CD4-positive, alpha-beta T cell treated with Interferon alpha-2 for 1 hour (primary cell): ENCODE data around the gene ATF1.
"Not testable (repeated sequence)": the region's sequence is repeated elsewhere in the genome, so short reads cannot be mapped to it uniquely, and the experiment has no call there.

Source experiments
- DNase-seq, 2 donors: peaks; one replicate each; pipeline ENCODE4 v3.0.0-alpha.2; 2020 to 2022

The ATF1 gene

DNA sequence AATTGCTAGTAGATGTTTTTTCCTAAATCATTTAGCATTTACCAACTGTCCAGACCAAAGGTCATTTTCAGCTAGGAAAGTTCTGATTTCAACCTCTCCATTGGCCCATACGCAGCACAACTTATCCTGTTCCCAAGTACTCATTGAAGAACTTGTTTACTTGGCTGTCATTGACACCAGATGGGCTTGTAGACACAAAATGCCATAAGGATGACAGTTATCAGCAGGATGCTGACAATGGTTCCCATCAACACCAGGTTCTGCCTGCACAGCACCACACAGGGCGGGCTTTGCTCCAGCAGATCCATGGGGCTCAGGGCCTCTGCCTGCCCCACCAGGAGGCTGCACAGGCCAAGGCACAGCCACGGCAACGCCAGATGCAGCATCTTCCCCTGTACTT lies 42.3 kb downstream of the ATF1 start:
- no peak for DNase-seq

- not testable (repeated sequence) for DNase-seq
Measured at GRCh38 chr12:50809131-50809530, 45.2 kb downstream of the ATF1 start.

DNA sequence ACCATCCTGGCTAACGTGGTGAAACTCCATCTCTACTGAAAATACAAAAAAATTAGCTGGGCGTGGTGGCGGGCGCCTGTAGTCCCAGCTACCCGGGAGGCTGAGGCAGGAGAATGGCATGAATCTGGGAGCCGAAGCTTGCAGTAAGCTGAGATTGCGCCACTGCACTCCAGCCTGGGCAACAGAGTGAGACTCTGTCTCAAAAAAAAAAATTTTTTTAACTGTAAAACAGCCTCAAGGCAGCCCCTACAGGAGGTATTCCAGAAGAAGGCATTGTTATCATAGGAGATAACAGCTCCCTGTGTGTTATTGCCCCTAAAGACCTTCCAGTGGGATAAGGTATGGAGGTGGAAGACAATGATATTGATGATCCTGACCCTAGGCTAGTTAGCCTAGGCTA lies 51.0 kb downstream of the ATF1 start:
- not testable (repeated sequence) for DNase-seq

GRCh38 chr12:50820177-50820576 lies 56.3 kb downstream of the ATF1 start:
- no peak for DNase-seq

- no peak for DNase-seq
Measured at GRCh38 chr12:50822082-50822481, 58.2 kb downstream of the ATF1 start.

DNA sequence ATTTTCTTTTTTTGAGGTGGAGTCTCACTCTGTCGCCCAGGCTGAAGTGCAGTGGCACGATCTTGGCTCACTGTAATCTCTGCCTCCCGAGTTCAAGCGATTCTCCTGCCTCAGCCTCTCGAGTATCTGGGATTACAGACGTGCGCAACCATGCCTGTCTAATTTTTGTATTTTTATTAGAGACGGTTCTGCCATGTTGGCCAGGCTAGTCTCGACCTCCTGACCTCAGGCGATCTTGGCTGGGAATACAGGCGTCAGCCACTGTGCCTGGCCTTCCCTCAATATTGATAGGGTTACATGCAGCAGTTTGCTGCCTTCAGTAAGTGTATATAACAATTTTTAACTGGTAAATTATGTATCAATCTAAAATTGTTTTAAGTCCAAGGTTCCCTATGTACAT lies 59.8 kb downstream of the ATF1 start:
- DNase-seq: not testable (repeated sequence)

GRCh38 chr12:50824914-50825313 lies 61.0 kb downstream of the ATF1 start:
- DNase-seq: no peak

GRCh38 chr12:50825372-50825838 lies 61.5 kb downstream of the ATF1 start:
- DNase-seq: peak in 1 of 2 donors; percentile 70

DNA sequence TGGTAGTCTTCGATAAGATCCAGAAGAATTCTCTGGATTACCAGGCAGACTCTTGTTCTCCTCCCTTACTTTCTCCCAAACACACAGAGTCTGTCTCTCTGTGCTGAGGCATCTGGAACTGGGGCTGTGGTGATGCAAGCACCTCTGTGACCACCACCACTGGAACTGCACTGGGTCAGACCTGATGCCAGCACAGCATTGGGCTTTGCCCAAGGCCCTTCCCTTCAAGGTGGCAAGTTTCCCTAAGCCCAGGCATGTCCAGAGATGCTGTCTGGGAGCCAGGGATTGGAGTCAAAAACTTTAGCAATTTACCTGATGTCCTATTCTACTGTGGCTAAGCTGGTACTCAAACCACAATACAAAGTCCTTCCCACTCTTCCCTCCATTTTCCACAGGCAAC lies 64.2 kb downstream of the ATF1 start:
- DNase-seq: no peak

DNA sequence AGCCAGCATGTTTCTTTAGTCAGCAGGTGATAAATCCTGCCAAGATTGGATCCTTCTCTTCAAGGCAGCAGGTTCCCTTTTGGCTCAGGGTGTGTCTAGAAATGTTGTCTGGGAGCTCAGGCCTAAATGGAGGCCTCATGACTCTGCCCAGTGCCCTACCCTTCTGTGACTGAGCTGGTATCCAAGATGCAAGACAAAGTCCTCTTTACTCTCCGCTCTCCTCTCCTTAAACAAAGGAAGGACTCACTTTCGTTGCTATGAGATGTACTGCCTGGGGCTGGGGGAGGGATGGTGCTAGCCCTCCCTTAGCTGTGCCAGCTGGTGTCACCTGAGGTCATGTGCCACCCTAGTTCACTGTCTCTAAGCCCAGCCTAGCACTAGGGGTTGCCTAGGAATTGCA lies 65.0 kb downstream of the ATF1 start:
- DNase-seq: no peak

DNA sequence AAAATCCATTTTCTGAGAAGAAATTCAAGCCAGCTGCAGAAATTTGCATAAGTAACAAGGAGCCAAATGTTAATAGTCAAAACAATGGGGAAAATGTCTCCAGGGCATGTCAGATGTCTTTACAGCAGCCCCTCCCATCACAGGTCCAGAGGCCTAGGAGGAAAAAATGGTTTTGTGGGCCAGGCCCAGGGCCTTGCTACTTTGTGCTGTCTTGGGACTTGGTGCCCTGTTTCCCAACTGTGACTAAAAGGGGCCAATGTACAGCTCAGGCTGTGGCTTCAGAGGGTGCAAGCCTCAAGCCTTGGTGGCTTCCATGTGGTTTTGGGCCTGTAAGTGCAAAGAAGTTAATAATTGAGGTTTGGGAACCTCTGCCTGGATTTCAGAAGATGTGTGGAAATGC lies 69.9 kb downstream of the ATF1 start:
- DNase-seq: not testable (repeated sequence)

DNA sequence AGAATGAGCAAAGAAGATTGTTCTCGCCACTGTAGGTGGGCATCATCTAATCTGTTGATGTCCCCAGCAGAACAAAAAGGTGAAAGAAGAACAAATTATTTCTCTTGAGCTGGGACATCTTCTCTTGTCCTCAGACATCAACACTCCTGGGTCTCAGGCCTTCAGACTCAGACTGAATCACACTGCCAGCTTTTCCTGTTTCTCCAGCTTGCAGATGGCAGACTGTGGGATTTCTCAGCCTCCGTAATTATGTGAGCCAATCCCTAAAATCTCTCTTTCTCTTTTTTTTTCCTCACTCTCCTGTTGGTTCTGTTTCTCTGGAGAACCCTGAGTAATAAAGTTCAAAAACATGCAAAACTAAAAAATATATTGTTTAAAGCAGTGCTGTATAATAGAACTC lies 75.1 kb downstream of the ATF1 start:
- DNase-seq: no peak

- no peak for DNase-seq
Measured at GRCh38 chr12:50840809-50841487, 77.0 kb downstream of the ATF1 start.

- no peak for DNase-seq
Measured at GRCh38 chr12:50841716-50842531, 78.0 kb downstream of the ATF1 start.

GRCh38 chr12:50842637-50843493 lies 79.0 kb downstream of the ATF1 start, which contains the start of gene TMPRSS12:
Gene TMPRSS12, plus strand, starts transcription at chr12:50842926. Its CDS starts 39 bp downstream, at chr12:50842965.
- no peak for DNase-seq

DNA sequence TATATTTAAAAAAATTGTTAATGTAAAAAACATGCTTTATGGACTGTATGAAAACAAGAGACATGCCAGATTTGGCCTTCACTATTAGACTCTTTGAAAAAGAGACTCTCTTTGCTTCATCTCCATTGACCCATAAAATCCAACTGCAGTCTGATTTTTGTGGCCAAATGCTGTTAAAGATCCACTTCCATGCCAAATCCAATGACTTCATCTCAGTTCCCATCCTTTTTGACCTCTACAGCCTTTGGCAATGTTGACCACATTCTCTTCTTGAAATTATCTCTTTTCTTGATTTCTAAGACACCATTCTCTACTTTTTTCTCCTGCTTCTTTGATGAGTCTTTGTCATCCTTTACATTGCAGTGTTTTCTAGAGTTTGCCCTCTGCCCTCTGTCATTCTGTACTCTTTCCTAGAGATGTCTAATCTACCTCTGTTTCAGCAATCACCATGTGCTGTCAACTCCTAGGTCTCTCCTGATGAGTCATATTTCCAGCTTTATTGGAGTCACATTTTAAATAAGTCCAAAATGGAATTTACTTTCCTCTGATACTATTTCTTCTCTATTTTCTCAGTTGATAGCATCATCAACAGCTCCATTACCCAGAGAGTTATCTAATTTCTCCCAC lies 81.2 kb downstream of the ATF1 start:
- DNase-seq: no peak

DNA sequence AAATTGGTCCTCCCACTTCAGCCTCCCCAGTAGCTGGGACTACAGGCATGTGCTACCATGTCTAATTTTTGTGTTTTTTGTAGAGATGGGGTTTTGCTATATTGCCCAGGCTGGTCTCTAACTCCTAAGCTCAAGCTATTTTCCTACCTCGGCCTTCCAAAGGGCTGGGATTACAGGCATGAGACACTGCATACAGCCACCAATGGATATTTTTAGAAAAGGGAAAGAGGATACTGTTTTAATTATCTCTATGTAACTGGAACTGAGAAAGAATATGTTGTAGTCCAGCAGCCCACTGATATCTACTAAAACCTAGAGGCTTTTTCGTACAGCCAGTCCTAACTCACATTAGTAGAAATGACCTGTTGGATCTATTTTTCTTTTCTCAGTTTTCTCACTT lies 85.1 kb downstream of the ATF1 start:
- DNase-seq: no peak

GRCh38 chr12:50855218-50855617 lies 91.3 kb downstream of the ATF1 start:
- not testable (repeated sequence) for DNase-seq

DNA sequence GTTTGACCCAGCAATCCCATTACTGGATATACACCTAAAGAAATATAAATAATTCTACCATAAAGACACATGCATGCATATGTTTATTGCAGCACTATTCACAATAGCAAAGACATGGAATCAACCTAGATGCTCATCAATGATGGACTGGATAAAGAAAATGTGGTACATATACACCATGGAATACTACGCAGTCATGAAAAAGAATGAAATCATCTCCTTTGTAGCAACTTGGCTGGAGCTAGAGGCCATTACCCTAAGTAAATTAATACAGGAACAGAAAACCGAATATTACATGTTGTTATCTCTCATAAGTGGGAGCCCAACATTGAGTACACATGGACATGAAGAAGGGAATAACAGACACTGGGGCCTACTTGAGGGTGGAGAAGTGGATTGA lies 91.8 kb downstream of the ATF1 start:
- not testable (repeated sequence) for DNase-seq

GRCh38 chr12:50859621-50860310 lies 95.9 kb downstream of the ATF1 start:
- DNase-seq: no peak

GRCh38 chr12:50862316-50862715 lies 98.4 kb downstream of the ATF1 start:
- DNase-seq: no peak

- no peak for DNase-seq
Measured at GRCh38 chr12:50865266-50865665, 101.4 kb downstream of the ATF1 start.
